Measurements from ENCODE around the gene PDLIM5.

PDLIM5 gene

GRCh38 chr4:94636004-94636403 lies 184.3 kb downstream of the PDLIM5 start:
- no peak for TF ChIP-seq TEAD4 (IDR thresholded peaks at IDR 0.05)
- TF ChIP-seq REST (IDR thresholded peaks at IDR 0.05; ENCODE audit: low read depth), result no peak
- TF ChIP-seq TCF12 (IDR thresholded peaks at IDR 0.05; ENCODE audit: low read depth), result no peak
- TF ChIP-seq RAD21 (IDR thresholded peaks at IDR 0.05; ENCODE audit: low read depth), result no peak
- no peak for TF ChIP-seq MAX (IDR thresholded peaks at IDR 0.05)

GRCh38 chr4:94639298-94639697 lies 187.6 kb downstream of the PDLIM5 start:
- TF ChIP-seq TAF1 (IDR thresholded peaks at IDR 0.05; ENCODE audit: low read depth), result no peak
- no peak for TF ChIP-seq ZBTB7A (IDR thresholded peaks at IDR 0.05; ENCODE audit: low read depth)
- no peak for TF ChIP-seq EP300 (IDR thresholded peaks at IDR 0.05; ENCODE audit: borderline replicate concordance)
- TF ChIP-seq TEAD4 (IDR thresholded peaks at IDR 0.05), result no peak
- TF ChIP-seq USF1 (IDR thresholded peaks at IDR 0.05), result no peak
- no peak for TF ChIP-seq CEBPB (IDR thresholded peaks at IDR 0.05)
- no peak for TF ChIP-seq TCF12 (IDR thresholded peaks at IDR 0.05; ENCODE audit: low read depth)
- no peak for TF ChIP-seq CREB1 (IDR thresholded peaks at IDR 0.05; ENCODE audit: low read depth)
- TF ChIP-seq NFIC (IDR thresholded peaks at IDR 0.05), result no peak
- TF ChIP-seq YY1 (IDR thresholded peaks at IDR 0.05; ENCODE audit: low read depth), result no peak
- TF ChIP-seq MAX (IDR thresholded peaks at IDR 0.05), result no peak
- no peak for TF ChIP-seq EGR1 (IDR thresholded peaks at IDR 0.05)
- no peak for TF ChIP-seq RAD21 (IDR thresholded peaks at IDR 0.05; ENCODE audit: low read depth)
- no peak for TF ChIP-seq REST (IDR thresholded peaks at IDR 0.05; ENCODE audit: low read depth)
- TF ChIP-seq FOXM1 (IDR thresholded peaks at IDR 0.05; ENCODE audit: borderline replicate concordance, low read depth), result no peak

GRCh38 chr4:94640151-94640550 lies 188.4 kb downstream of the PDLIM5 start:
- TF ChIP-seq REST (IDR thresholded peaks at IDR 0.05; ENCODE audit: low read depth), result no peak
- TF ChIP-seq TEAD4 (IDR thresholded peaks at IDR 0.05), result no peak
- no peak for TF ChIP-seq USF1 (IDR thresholded peaks at IDR 0.05)
- TF ChIP-seq EGR1 (IDR thresholded peaks at IDR 0.05), result no peak
- TF ChIP-seq RAD21 (IDR thresholded peaks at IDR 0.05; ENCODE audit: low read depth), result no peak

- TF ChIP-seq TAF1 (IDR thresholded peaks at IDR 0.05; ENCODE audit: low read depth) (no peak), USF1 (IDR thresholded peaks at IDR 0.05) (no peak), YY1 (IDR thresholded peaks at IDR 0.05; ENCODE audit: low read depth) (no peak), TEAD4 (IDR thresholded peaks at IDR 0.05) (no peak; the same call in 1 of the 2 replicates), NFIC (IDR thresholded peaks at IDR 0.05) (no peak), EP300 (IDR thresholded peaks at IDR 0.05; ENCODE audit: borderline replicate concordance) (no peak), CEBPB (IDR thresholded peaks at IDR 0.05) (no peak), ZBTB7A (IDR thresholded peaks at IDR 0.05; ENCODE audit: low read depth) (no peak), MAX (IDR thresholded peaks at IDR 0.05) (no peak), EGR1 (IDR thresholded peaks at IDR 0.05) (no peak), RAD21 (IDR thresholded peaks at IDR 0.05; ENCODE audit: low read depth) (no peak), CREB1 (IDR thresholded peaks at IDR 0.05; ENCODE audit: low read depth) (no peak), REST (IDR thresholded peaks at IDR 0.05; ENCODE audit: low read depth) (no peak), TCF12 (IDR thresholded peaks at IDR 0.05; ENCODE audit: low read depth) (no peak), FOXM1 (IDR thresholded peaks at IDR 0.05; ENCODE audit: borderline replicate concordance, low read depth) (no peak)
These were observed 190.2 kb downstream of the PDLIM5 start for GRCh38 chr4:94641702-94642560.
